SK-N-SH (cell line): ENCODE data around the gene FASTKD3.

ENCODE experiments used
- FOXJ3 ChIP-seq: sonication (generic); formaldehyde crosslinking; IDR thresholded peaks from 2 replicates; pipeline ENCODE4 v1.5.1; 2020; ENCODE audit warnings: mild to moderate bottlenecking, missing genetic modification reagents
- NFIC ChIP-seq: IDR thresholded peaks from 2 replicates; pipeline ENCODE4 v1.4.0; 2012; ENCODE audit warnings: borderline replicate concordance
- POLR2AphosphoS5 ChIP-seq: IDR thresholded peaks from 2 replicates; pipeline ENCODE4 v1.6.1; 2012; ENCODE audit warnings: low read depth, low read length
- RAD21 ChIP-seq: IDR thresholded peaks from 2 replicates; pipeline ENCODE4 v1.6.1; 2012; ENCODE audit warnings: mild to moderate bottlenecking, low read length
- TAF1 ChIP-seq: IDR thresholded peaks from 2 replicates; pipeline ENCODE4 v1.6.1; 2012; ENCODE audit warnings: low read depth, mild to moderate bottlenecking, low read length, moderate library complexity, borderline replicate concordance
- TF ChIP-seq, protein P1 (sequence below): fragments of 200-600 bp; sonication (generic); IDR thresholded peaks from 2 replicates; pipeline ENCODE4 v1.6.1; 2017; ENCODE audit warnings: antibody characterized with exemption, mild to moderate bottlenecking, moderate library complexity
- TF ChIP-seq, protein P2 (sequence below): IDR thresholded peaks from 2 replicates; pipeline ENCODE4 v1.4.0; 2012; ENCODE audit warnings: low read depth
- TF ChIP-seq, protein P3 (sequence below): IDR thresholded peaks from 2 replicates; pipeline ENCODE4 v1.4.0; 2012; ENCODE audit warnings: low read depth, borderline replicate concordance

DNA sequence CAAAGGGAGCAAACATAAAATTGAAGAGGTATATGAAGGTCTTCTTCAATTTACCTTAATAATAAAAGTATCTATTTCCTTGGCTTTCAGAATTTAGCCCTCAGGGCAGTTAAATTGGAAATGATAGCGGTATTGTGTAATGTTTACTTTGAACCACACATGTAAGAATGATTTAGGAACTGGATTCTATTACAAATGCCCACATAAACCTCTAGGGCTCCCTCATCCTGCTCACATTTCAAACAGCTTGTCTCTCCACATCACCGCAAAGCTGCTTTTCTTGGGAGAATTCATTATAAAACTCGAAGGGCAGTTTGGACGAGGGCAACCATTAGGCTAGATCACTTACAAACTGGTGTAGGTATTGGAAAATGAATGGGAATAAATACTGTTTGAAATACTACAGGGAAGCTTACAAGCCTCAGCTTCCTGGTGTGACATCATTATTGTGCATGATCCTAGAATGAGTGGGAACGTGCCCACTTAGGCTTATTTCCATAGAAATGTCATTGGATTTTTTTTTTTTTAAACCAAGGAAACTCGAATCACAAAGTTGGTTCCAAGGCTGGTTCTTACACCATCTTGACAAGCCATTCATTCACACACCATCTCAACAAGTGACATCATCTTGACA, 47.5 kb upstream of the FASTKD3 start:
- TF ChIP-seq RAD21 = no peak
- TF ChIP-seq, protein P1, sequence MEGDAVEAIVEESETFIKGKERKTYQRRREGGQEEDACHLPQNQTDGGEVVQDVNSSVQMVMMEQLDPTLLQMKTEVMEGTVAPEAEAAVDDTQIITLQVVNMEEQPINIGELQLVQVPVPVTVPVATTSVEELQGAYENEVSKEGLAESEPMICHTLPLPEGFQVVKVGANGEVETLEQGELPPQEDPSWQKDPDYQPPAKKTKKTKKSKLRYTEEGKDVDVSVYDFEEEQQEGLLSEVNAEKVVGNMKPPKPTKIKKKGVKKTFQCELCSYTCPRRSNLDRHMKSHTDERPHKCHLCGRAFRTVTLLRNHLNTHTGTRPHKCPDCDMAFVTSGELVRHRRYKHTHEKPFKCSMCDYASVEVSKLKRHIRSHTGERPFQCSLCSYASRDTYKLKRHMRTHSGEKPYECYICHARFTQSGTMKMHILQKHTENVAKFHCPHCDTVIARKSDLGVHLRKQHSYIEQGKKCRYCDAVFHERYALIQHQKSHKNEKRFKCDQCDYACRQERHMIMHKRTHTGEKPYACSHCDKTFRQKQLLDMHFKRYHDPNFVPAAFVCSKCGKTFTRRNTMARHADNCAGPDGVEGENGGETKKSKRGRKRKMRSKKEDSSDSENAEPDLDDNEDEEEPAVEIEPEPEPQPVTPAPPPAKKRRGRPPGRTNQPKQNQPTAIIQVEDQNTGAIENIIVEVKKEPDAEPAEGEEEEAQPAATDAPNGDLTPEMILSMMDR = no peak
- TF ChIP-seq NFIC = no peak
- TF ChIP-seq TAF1 = no peak
- TF ChIP-seq, protein P2, sequence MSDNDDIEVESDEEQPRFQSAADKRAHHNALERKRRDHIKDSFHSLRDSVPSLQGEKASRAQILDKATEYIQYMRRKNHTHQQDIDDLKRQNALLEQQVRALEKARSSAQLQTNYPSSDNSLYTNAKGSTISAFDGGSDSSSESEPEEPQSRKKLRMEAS = no peak
- no peak for TF ChIP-seq POLR2AphosphoS5
- TF ChIP-seq, protein P3, sequence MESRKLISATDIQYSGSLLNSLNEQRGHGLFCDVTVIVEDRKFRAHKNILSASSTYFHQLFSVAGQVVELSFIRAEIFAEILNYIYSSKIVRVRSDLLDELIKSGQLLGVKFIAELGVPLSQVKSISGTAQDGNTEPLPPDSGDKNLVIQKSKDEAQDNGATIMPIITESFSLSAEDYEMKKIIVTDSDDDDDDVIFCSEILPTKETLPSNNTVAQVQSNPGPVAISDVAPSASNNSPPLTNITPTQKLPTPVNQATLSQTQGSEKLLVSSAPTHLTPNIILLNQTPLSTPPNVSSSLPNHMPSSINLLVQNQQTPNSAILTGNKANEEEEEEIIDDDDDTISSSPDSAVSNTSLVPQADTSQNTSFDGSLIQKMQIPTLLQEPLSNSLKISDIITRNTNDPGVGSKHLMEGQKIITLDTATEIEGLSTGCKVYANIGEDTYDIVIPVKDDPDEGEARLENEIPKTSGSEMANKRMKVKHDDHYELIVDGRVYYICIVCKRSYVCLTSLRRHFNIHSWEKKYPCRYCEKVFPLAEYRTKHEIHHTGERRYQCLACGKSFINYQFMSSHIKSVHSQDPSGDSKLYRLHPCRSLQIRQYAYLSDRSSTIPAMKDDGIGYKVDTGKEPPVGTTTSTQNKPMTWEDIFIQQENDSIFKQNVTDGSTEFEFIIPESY = no peak
- TF ChIP-seq FOXJ3 (CRISPR knock-in tag) = no peak
